HepG2 (cell line): ENCODE measurements around the gene DNAJC8. TPM values are rescaled to one million over a fixed set of nuclear protein-coding genes. Genes with fewer than 3 reads are reported as not detected.

ENCODE experiments used
- CENPBD1 ChIP-seq: sonication (generic); formaldehyde crosslinking; IDR thresholded peaks from 2 replicates; pipeline ENCODE4 v1.8.0; 2022; ENCODE audit warnings: missing genetic modification reagents, low read depth, mild to moderate bottlenecking, borderline replicate concordance
- CHCHD3 ChIP-seq: sonication (generic); formaldehyde crosslinking; IDR thresholded peaks from 2 replicates; pipeline ENCODE4 v1.8.0; 2022; ENCODE audit warnings: mild to moderate bottlenecking, missing genetic modification reagents, moderate library complexity
- CREB1 ChIP-seq, 2 experiments: fragments of 450-650 bp in 1 of 2; IDR thresholded peaks; 2 replicates each; pipeline ENCODE4 v1.6.1; 2016 to 2017; ENCODE audit warnings: control low read depth in 1 of 2, mild to moderate bottlenecking in 1 of 2, missing compliant biosample characterization in 1 of 2, missing genetic modification characterization in 1 of 2
- CTCF ChIP-seq: sonication (generic); formaldehyde crosslinking; IDR thresholded peaks from 2 replicates; pipeline ENCODE4 v1.5.0; 2020; ENCODE audit warnings: mild to moderate bottlenecking, missing genetic modification reagents, moderate library complexity
- HMG20A ChIP-seq: IDR thresholded peaks from 2 replicates; pipeline ENCODE4 v1.6.1; 2016; ENCODE audit warnings: borderline replicate concordance
- HNRNPK ChIP-seq: fragments of 200-400 bp; formaldehyde crosslinking; IDR thresholded peaks from 2 replicates; pipeline ENCODE4 v1.6.1; 2018; ENCODE audit warnings: low read length, low read depth, moderate library complexity, mild to moderate bottlenecking; ENCODE audit not compliant: poor library complexity, severe bottlenecking
- MED1 ChIP-seq: sonication (generic); formaldehyde crosslinking; IDR thresholded peaks from 2 replicates; pipeline ENCODE4 v1.4.0; 2020; ENCODE audit warnings: missing genetic modification reagents
- MTA3 ChIP-seq: sonication (generic); formaldehyde crosslinking; IDR thresholded peaks from 2 replicates; pipeline ENCODE4 v1.4.0; 2020; ENCODE audit warnings: missing genetic modification reagents
- NFIB ChIP-seq: sonication (generic); formaldehyde crosslinking; IDR thresholded peaks from 2 replicates; pipeline ENCODE4 v1.9.0; 2021; ENCODE audit warnings: missing genetic modification reagents, mild to moderate bottlenecking, borderline replicate concordance
- NKX3-1 ChIP-seq: sonication (generic); formaldehyde crosslinking; IDR thresholded peaks from 2 replicates; pipeline ENCODE4 v1.5.0; 2020; ENCODE audit warnings: missing genetic modification reagents
- NR2F2 ChIP-seq: IDR thresholded peaks from 2 replicates; pipeline ENCODE4 v1.6.1; 2012; ENCODE audit warnings: low read depth, inconsistent platforms, borderline replicate concordance
- POLR2A ChIP-seq, 2 experiments: IDR thresholded peaks; 2 replicates each; pipeline ENCODE4 v1.6.1; 2011; ENCODE audit warnings: low read depth in 2 of 2, low read length in 2 of 2, mild to moderate bottlenecking in 1 of 2, moderate library complexity in 1 of 2; ENCODE audit not compliant: insufficient read depth in 1 of 2
- RBFOX2 ChIP-seq: fragments of 200-400 bp; formaldehyde crosslinking; IDR thresholded peaks from 2 replicates; pipeline ENCODE4 v1.6.1; 2017; ENCODE audit warnings: low read depth, mild to moderate bottlenecking, low read length
- SALL1 ChIP-seq: sonication (generic); formaldehyde crosslinking; IDR thresholded peaks from 2 replicates; pipeline ENCODE4 v1.8.0; 2022; ENCODE audit warnings: mild to moderate bottlenecking, missing genetic modification reagents
- SNRNP70 ChIP-seq: fragments of 200-400 bp; formaldehyde crosslinking; IDR thresholded peaks from 2 replicates; pipeline ENCODE4 v1.6.1; 2017; ENCODE audit warnings: mild to moderate bottlenecking, low read depth, low read length, moderate library complexity
- SRY ChIP-seq: sonication (generic); formaldehyde crosslinking; IDR thresholded peaks from 2 replicates; pipeline ENCODE4 v1.8.0; 2022; ENCODE audit warnings: mild to moderate bottlenecking, missing genetic modification reagents
- TFDP1 ChIP-seq: IDR thresholded peaks from 2 replicates; pipeline ENCODE4 v1.6.1; 2016; ENCODE audit warnings: missing compliant biosample characterization, missing genetic modification reagents, borderline replicate concordance
- ZBTB21 ChIP-seq: sonication (generic); formaldehyde crosslinking; IDR thresholded peaks from 2 replicates; pipeline ENCODE4 v1.4.0; 2020; ENCODE audit warnings: missing genetic modification reagents
- ZBTB25 ChIP-seq: IDR thresholded peaks from 2 replicates; pipeline ENCODE4 v1.6.1; 2018; ENCODE audit warnings: missing genetic modification reagents
- ZBTB33 ChIP-seq: sonication (generic); formaldehyde crosslinking; IDR thresholded peaks from 2 replicates; pipeline ENCODE4 v1.4.0; 2020; ENCODE audit warnings: missing genetic modification reagents
- ZBTB38 ChIP-seq: sonication (generic); formaldehyde crosslinking; IDR thresholded peaks from 2 replicates; pipeline ENCODE4 v1.5.1; 2020; ENCODE audit warnings: mild to moderate bottlenecking, missing genetic modification reagents
- ZNF124 ChIP-seq: sonication (generic); formaldehyde crosslinking; IDR thresholded peaks from 2 replicates; pipeline ENCODE4 v1.4.0; 2020; ENCODE audit warnings: missing genetic modification reagents
- ZNF510 ChIP-seq: sonication (generic); formaldehyde crosslinking; IDR thresholded peaks from 2 replicates; pipeline ENCODE4 v1.4.0; 2020; ENCODE audit warnings: low read depth, mild to moderate bottlenecking, missing genetic modification reagents
- ZNF530 ChIP-seq: sonication (generic); formaldehyde crosslinking; IDR thresholded peaks from 2 replicates; pipeline ENCODE4 v1.5.0; 2020; ENCODE audit warnings: low read depth, mild to moderate bottlenecking, missing genetic modification reagents
- ZNF784 ChIP-seq: sonication (generic); formaldehyde crosslinking; IDR thresholded peaks from 2 replicates; pipeline ENCODE4 v1.5.1; 2020; ENCODE audit warnings: missing genetic modification reagents, mild to moderate bottlenecking, borderline replicate concordance
- polyA plus RNA-seq, 8 experiments: library from polyadenylated mRNA; depleted of rRNA in 3 of 8; stranded (reverse) in 7 of 8; unstranded in 1 of 8; fragments of >200 nt; fragmentation: Illumina TruSeq in 4 of 8; extraction: Trizol in 4 of 8; gene quantifications; 2 replicates each; pipeline versions ENCODE4 v1.2.1 to v1.2.3, GENCODE V29; 2011 to 2016; ENCODE audit warnings: low read depth in 4 of 8, missing spikeins in 1 of 8, mixed read lengths in 1 of 8; ENCODE audit not compliant: insufficient read depth in 1 of 8
- total RNA-seq, 5 experiments: library from RNA; depleted of rRNA; stranded (reverse); fragments of >200 nt; fragmentation: Illumina TruSeq; extraction: Trizol; gene quantifications; 2 replicates each; pipeline ENCODE4 v1.2.3, GENCODE V29; 2016; ENCODE audit warnings: low read depth in 1 of 5

DNAJC8 gene
- total and polyA plus RNA-seq, 2 of the 13 experiments (the other 11 are each of a cell fraction or from before 2014, with no cell fraction given): 54.5 to 126 TPM

GRCh38 chr1:28246427-28246832 is 13.6 kb upstream of the DNAJC8 start (continued):
- no peak for TF ChIP-seq CHCHD3
- no peak for TF ChIP-seq HNRNPK
- no peak for TF ChIP-seq ZNF530 (CRISPR knock-in tag)
- TF ChIP-seq CENPBD1: no peak
- TF ChIP-seq ZNF784 (CRISPR knock-in tag): no peak
- TF ChIP-seq NR2F2: no peak
- TF ChIP-seq MTA3: no peak
- 0 out of 2 replicates have a peak, but pooled peaks have one; percentile 40 for TF ChIP-seq HMG20A (CRISPR knock-in tag)
- TF ChIP-seq RBFOX2: peak; percentile 60
- TF ChIP-seq ZNF124: 0 out of 2 replicates have a peak, but pooled peaks have one; percentile 48
- no peak; the same call in 1 of the 2 replicates for TF ChIP-seq SALL1 (CRISPR knock-in tag)
- TF ChIP-seq ZNF510 (CRISPR knock-in tag): no peak
- TF ChIP-seq ZBTB21 (CRISPR knock-in tag): no peak
- TF ChIP-seq CREB1 (IDR thresholded peaks at IDR 0.05): no peak
- peak; percentile 52 for TF ChIP-seq CREB1 (CRISPR knock-in tag; IDR thresholded peaks at IDR 0.05)
- TF ChIP-seq ZBTB33 (CRISPR knock-in tag): no peak
- no peak for TF ChIP-seq CTCF (CRISPR knock-in tag)
- TF ChIP-seq ZBTB38: no peak
- TF ChIP-seq NKX3-1 (CRISPR knock-in tag): no peak
- no peak for TF ChIP-seq SNRNP70
- no peak; the same call in 1 of the 2 replicates for TF ChIP-seq ZBTB25 (CRISPR knock-in tag)
- no peak for TF ChIP-seq MED1 (CRISPR knock-in tag)
- TF ChIP-seq POLR2A (IDR thresholded peaks at IDR 0.05; ENCODE audit: insufficient read depth in 1 of 2, low read depth in 2 of 2, low read length in 2 of 2): no peak
- TF ChIP-seq NFIB (CRISPR knock-in tag): no peak
- TF ChIP-seq TFDP1 (CRISPR knock-in tag): no peak
- TF ChIP-seq SRY (CRISPR knock-in tag): no peak
